Measurements from ENCODE around the gene ATN1. TPM values are rescaled to one million over a fixed set of nuclear protein-coding genes. Genes with fewer than 3 reads are reported as not detected.

ATN1 gene
- total and polyA plus RNA-seq, 2 of the 4 experiments (the other 2 are of a cell fraction) = 3.4 to 58.7 TPM

GRCh38 chr12:6982532-6982931, 54.8 kb downstream of the ATN1 start:
- H3K18ac ChIP-seq (ENCODE audit: low read depth, low read length) = no peak overlapping the region
- H3K14ac ChIP-seq (replicated peaks; ENCODE audit: low read depth, low read length) = no peak overlapping the region
- no peak overlapping the region for H3K4me3 ChIP-seq (ENCODE audit: insufficient read depth, low read depth, low read length)
- H4K5ac ChIP-seq (ENCODE audit: low read depth, low read length) = no peak overlapping the region
- ChIA-PET CTCF (no interaction called here), POLR2A (ENCODE audit: unreplicated experiment) (no interaction called here)
- TF ChIP-seq CHD1 (IDR thresholded peaks at IDR 0.05; ENCODE audit: low read depth, low read length) = no peak
- TF ChIP-seq FOS (IDR thresholded peaks at IDR 0.05; ENCODE audit: low read depth, low read length) = no peak
- TF ChIP-seq CEBPB (IDR thresholded peaks at IDR 0.05; ENCODE audit: low read depth, low read length) = no peak
- TF ChIP-seq ELK1 (IDR thresholded peaks at IDR 0.05; ENCODE audit: borderline replicate concordance, low read depth, low read length) = no peak
- TF ChIP-seq SMC3 (IDR thresholded peaks at IDR 0.05; ENCODE audit: low read depth, low read length) = no peak
- TF ChIP-seq USF2 (IDR thresholded peaks at IDR 0.05; ENCODE audit: low read depth, low read length) = no peak
- TF ChIP-seq RCOR1 (IDR thresholded peaks at IDR 0.05; ENCODE audit: insufficient replicate concordance, low read length) = no peak
- no peak for TF ChIP-seq RAD21 (IDR thresholded peaks at IDR 0.05; ENCODE audit: low read length)
- TF ChIP-seq MAFK (IDR thresholded peaks at IDR 0.05; ENCODE audit: low read depth, low read length) = no peak
- no peak for TF ChIP-seq POLR2A (IDR thresholded peaks at IDR 0.05; ENCODE audit: low read depth, low read length)
- no peak for TF ChIP-seq CTCF (conservative IDR thresholded peaks at IDR 0.05; ENCODE audit: low read depth, low read length)
- no peak for TF ChIP-seq NFE2L2 (IDR thresholded peaks at IDR 0.05; ENCODE audit: low read depth, low read length)
- no peak for TF ChIP-seq MAZ (IDR thresholded peaks at IDR 0.05; ENCODE audit: borderline replicate concordance, low read depth, low read length)
- TF ChIP-seq RFX5 (IDR thresholded peaks at IDR 0.05; ENCODE audit: low read depth, low read length) = no peak
- no peak overlapping the region for H2AK5ac ChIP-seq (ENCODE audit: low read depth, low read length)
- no peak overlapping the region for H4K91ac ChIP-seq (ENCODE audit: insufficient read depth, low read depth, low read length)
- BruUV-seq (replicated peaks) = no TSS peak
- in situ Hi-C loops (cut with MboI; ENCODE audit: low sequenced_read_pairs) (no loop called here), dilution Hi-C loops (cut with HindIII; ENCODE audit: low sequenced_read_pairs, unreplicated experiment) (no loop called here), intact Hi-C loops (cut with micrococcal nuclease) (no loop called here)
- DNase-seq (no peak), ATAC-seq (ENCODE audit: low read depth) (no peak)
- H4K8ac ChIP-seq (ENCODE audit: low read depth in 2 of 2, low read length in 2 of 2) = no peak overlapping the region
- H3K4me2 ChIP-seq (ENCODE audit: low read depth, low read length) = no peak overlapping the region
- no peak overlapping the region for H2BK120ac ChIP-seq (ENCODE audit: low read depth, low read length)
- H3K27me3 ChIP-seq (ENCODE audit: control insufficient read depth, insufficient read depth, low read length) = no peaks in the 10 kb centered on the region
- H3K4ac ChIP-seq (ENCODE audit: low read depth, low read length) = no peak overlapping the region
- H3K79me1 ChIP-seq (ENCODE audit: low read depth in 1 of 2, low read length in 2 of 2) = peaks cover 0 to 5% of the 10 kb centered on the region in 2 experiments; a peak in 1 of 4 replicates
- H3K56ac ChIP-seq (ENCODE audit: extremely low read depth, insufficient read depth, low read length) = no peak overlapping the region
- H2AFZ ChIP-seq (replicated peaks; ENCODE audit: low read length, poor library complexity) = no peak overlapping the region
- no CpG with 5 or more reads among the region's 7 CpGs for WGBS, 2 experiments (ENCODE audit: extremely low coverage in 2 of 2, insufficient read length in 1 of 2)
- H2BK20ac ChIP-seq (ENCODE audit: low read depth, low read length) = no peak overlapping the region
- no peak overlapping the region for H3K9ac ChIP-seq (ENCODE audit: low read depth, low read length)
- H3K27ac ChIP-seq (ENCODE audit: insufficient read depth, low read length) = no peak overlapping the region
- H2BK15ac ChIP-seq (ENCODE audit: low read depth, low read length) = no peak overlapping the region
- no peaks in the 10 kb centered on the region for H3K9me3 ChIP-seq (ENCODE audit: control insufficient read depth, insufficient read depth, low read length)
- H3K9me1 ChIP-seq (ENCODE audit: insufficient read depth, low read length) = peaks cover 3% of the 10 kb centered on the region; the same call in 1 of the 2 replicates
- H2BK5ac ChIP-seq (ENCODE audit: low read depth, low read length, poor library complexity, severe bottlenecking) = no peak overlapping the region
- no peak overlapping the region for H3K23ac ChIP-seq (ENCODE audit: low read depth, low read length)
- no peaks in the 10 kb centered on the region for H3K4me1 ChIP-seq (ENCODE audit: control insufficient read depth, insufficient read depth, low read length)
- peaks cover 49% of the 10 kb centered on the region for H3K36me3 ChIP-seq (ENCODE audit: control insufficient read depth, insufficient read depth, low read length)
- H4K20me1 ChIP-seq (ENCODE audit: insufficient read depth, low read length) = no peaks in the 10 kb centered on the region
- no peak overlapping the region for H2AK9ac ChIP-seq (replicated peaks; ENCODE audit: low read depth, low read length, poor library complexity)

Measured in IMR-90 (cell line).